OCI-M2 (cell line): ENCODE measurements around the gene ZNF730.
"Not testable (repeated sequence)": the region's sequence is repeated elsewhere in the genome, so short reads cannot be mapped to it uniquely, and the experiment has no call there.

ENCODE experiments used
- DNase-seq: peaks from one replicate; lab custom pipeline; 2025; ENCODE audit not compliant: unreplicated experiment; lab: John Stamatoyannopoulos, UW

ZNF730 gene

GRCh38 chr19:23116802-23117571 is at the start of gene ZNF730:
TSS of gene ZNF730 (plus strand) at chr19:23117025. CDS start at chr19:23117174, 149 bp downstream.
- DNase-seq, result peak; percentile 66

GRCh38 chr19:23070353-23071146 is 46.3 kb upstream of the ZNF730 start:
- DNase-seq, result no peak

- no peak for DNase-seq
Observed at GRCh38 chr19:23071147-23071511, 45.7 kb upstream of the ZNF730 start.

GRCh38 chr19:23075031-23075733 is 41.6 kb upstream of the ZNF730 start:
- peak; percentile 59 for DNase-seq

GRCh38 chr19:23077776-23078175 is 39.0 kb upstream of the ZNF730 start:
- not testable (repeated sequence) for DNase-seq

- no peak for DNase-seq
Observed at GRCh38 chr19:23093832-23094231, 23.0 kb upstream of the ZNF730 start.

GRCh38 chr19:23095418-23095817 is 21.4 kb upstream of the ZNF730 start:
- DNase-seq, result no peak

- DNase-seq, result no peak
Observed at GRCh38 chr19:23098286-23098685, 18.5 kb upstream of the ZNF730 start.

- no peak for DNase-seq
Observed at GRCh38 chr19:23098988-23099387, 17.8 kb upstream of the ZNF730 start.

- DNase-seq, result no peak
Observed at GRCh38 chr19:23099966-23100365, 16.9 kb upstream of the ZNF730 start.

- DNase-seq, result no peak
Observed at GRCh38 chr19:23101241-23101640, 15.6 kb upstream of the ZNF730 start.

GRCh38 chr19:23118400-23118799 is 1.6 kb downstream of the ZNF730 start:
- DNase-seq, result no peak

GRCh38 chr19:23134211-23134610 is 17.4 kb downstream of the ZNF730 start:
- not testable (repeated sequence) for DNase-seq

- DNase-seq, result no peak
Observed at GRCh38 chr19:23145617-23146415, 29.0 kb downstream of the ZNF730 start.

- DNase-seq, result no peak
Observed at GRCh38 chr19:23160766-23161165, 43.9 kb downstream of the ZNF730 start.

- DNase-seq, result not testable (repeated sequence)
Observed at GRCh38 chr19:23168286-23168685, 51.5 kb downstream of the ZNF730 start.

- no peak for DNase-seq
Observed at GRCh38 chr19:23183251-23183650, 66.4 kb downstream of the ZNF730 start.

- no peak for DNase-seq
Observed at GRCh38 chr19:23190341-23190740, 73.5 kb downstream of the ZNF730 start.
